ENCODE measurements around the gene POU4F3. TPM values are rescaled to one million over a fixed set of nuclear protein-coding genes. Genes with fewer than 3 reads are reported as not detected.

POU4F3 gene, protein sequence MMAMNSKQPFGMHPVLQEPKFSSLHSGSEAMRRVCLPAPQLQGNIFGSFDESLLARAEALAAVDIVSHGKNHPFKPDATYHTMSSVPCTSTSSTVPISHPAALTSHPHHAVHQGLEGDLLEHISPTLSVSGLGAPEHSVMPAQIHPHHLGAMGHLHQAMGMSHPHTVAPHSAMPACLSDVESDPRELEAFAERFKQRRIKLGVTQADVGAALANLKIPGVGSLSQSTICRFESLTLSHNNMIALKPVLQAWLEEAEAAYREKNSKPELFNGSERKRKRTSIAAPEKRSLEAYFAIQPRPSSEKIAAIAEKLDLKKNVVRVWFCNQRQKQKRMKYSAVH
- 0.08 to 0.17 TPM (median 0.14 TPM) in 5 replicates for total RNA-seq (2022; extraction: Qiagen RNA extraction)

GRCh38 chr5:146338774-146339714 is at the start of gene POU4F3:
POU4F3 (plus strand) TSS chr5:146338839; CDS start chr5:146339113, 274 bp downstream.

Other genes with a start within 250 kb of the POU4F3 start
- 0.16 to 0.47 TPM (median 0.24 TPM) in 4 of 5 replicates, not detected in the other for gene PLAC8L1, start 233.3 kb upstream of the POU4F3 start, total RNA-seq (2022; extraction: Qiagen RNA extraction)
- gene LARS1, start 156.2 kb upstream of the POU4F3 start, total RNA-seq (2022; extraction: Qiagen RNA extraction), result 53.8 to 69.0 TPM (median 57.1 TPM) in 5 replicates
- 10.6 to 14.5 TPM (median 11.3 TPM) in 5 replicates for gene RBM27, start 135.2 kb upstream of the POU4F3 start, total RNA-seq (2022; extraction: Qiagen RNA extraction)
- gene TCERG1, start 108.5 kb downstream of the POU4F3 start, total RNA-seq (2022; extraction: Qiagen RNA extraction), result 41.7 to 53.6 TPM (median 48.0 TPM) in 5 replicates
- not detected in 5 replicates for gene GPR151, start 177.4 kb downstream of the POU4F3 start, total RNA-seq (2022; extraction: Qiagen RNA extraction)

Measured in A549 treated with CORT108297 at 1 μM for 4 hours (cell line).